Tibial artery (tissue), 4 donors: ENCODE data around the gene MRPL40.

Experiments
- DNase-seq, 2 donors: peaks; one replicate each; pipeline ENCODE4 v3.0.0-alpha.2; 2019
- H3K27ac ChIP-seq, 2 donors: fragments of 200-600 bp; sonication (generic) in 1 of 2; 1 replicate in 1 of 2; 2 replicates in 1 of 2; pipeline ENCODE4 v1.5.1; 2018 to 2019; ENCODE audit warnings: mild to moderate bottlenecking in 1 of 2
- H3K27me3 ChIP-seq, 2 donors: fragments of 200-600 bp; sonication (generic) in 1 of 2; one replicate each; pipeline versions ENCODE4 v1.5.1 to v1.6.0; 2016 to 2019
- H3K36me3 ChIP-seq, 3 donors: fragments of 200-600 bp; sonication (generic) in 2 of 3; one replicate each; pipeline ENCODE4 v1.5.1; 2016 to 2019; ENCODE audit warnings: mild to moderate bottlenecking in 2 of 3
- H3K4me1 ChIP-seq, 4 donors: fragments of 200-600 bp; sonication (generic) in 2 of 4; 1 replicate in 3 of 4; 2 replicates in 1 of 4; pipeline ENCODE4 v1.5.1; 2016 to 2019
- H3K4me3 ChIP-seq, 2 donors: fragments of 200-600 bp; sonication (generic) in 1 of 2; 1 replicate in 1 of 2; 2 replicates in 1 of 2; pipeline ENCODE4 v1.5.1; 2018 to 2019; ENCODE audit warnings: mild to moderate bottlenecking in 2 of 2
- H3K9me3 ChIP-seq, 3 donors: fragments of 200-600 bp; sonication (generic) in 1 of 3; one replicate each; pipeline ENCODE4 v1.5.1; 2016 to 2019
- CTCF ChIP-seq, 2 experiments: fragments of 200-600 bp in 1 of 2; fragments of 450-650 bp in 1 of 2; IDR thresholded peaks; one replicate each; pipeline ENCODE4 v1.5.1; 2017 to 2019; ENCODE audit warnings: antibody characterized with exemption in 2 of 2, mild to moderate bottlenecking in 1 of 2, moderate library complexity in 1 of 2
- intact Hi-C: fragments of 100-400 bp; cut with DNase I; formaldehyde crosslinking; loops from one replicate; pipeline ENCODE4 v1.15.0; 2023; ENCODE audit warnings: low total_unique reads

The MRPL40 gene

GRCh38 chr22:19406281-19406811 is 26.0 kb upstream of the MRPL40 start:
- Histone ChIP-seq H3K4me3 (no peak overlapping the region), H3K4me1 (no peaks in the 10 kb centered on the region), H3K27ac (no peak overlapping the region), H3K9me3 (no peaks in the 10 kb centered on the region), H3K36me3 (peaks cover 40 to 61% (median 60%) of the 10 kb centered on the region in 3 donors), H3K27me3 (no peaks in the 10 kb centered on the region)
- TF ChIP-seq CTCF (IDR thresholded peaks at IDR 0.05) = no peak
- DNase-seq = no peak
- intact Hi-C loops = no loop called here

GRCh38 chr22:19406846-19407245 is 25.5 kb upstream of the MRPL40 start:
- Histone ChIP-seq H3K36me3 (peaks cover 40 to 61% (median 60%) of the 10 kb centered on the region in 3 donors), H3K27ac (no peak overlapping the region), H3K27me3 (no peaks in the 10 kb centered on the region), H3K9me3 (no peaks in the 10 kb centered on the region), H3K4me3 (no peak overlapping the region), H3K4me1 (no peaks in the 10 kb centered on the region)
- DNase-seq = no peak
- TF ChIP-seq CTCF (IDR thresholded peaks at IDR 0.05) = no peak
- intact Hi-C loops = no loop called here

- H3K4me1 ChIP-seq = no peaks in the 10 kb centered on the region
- H3K9me3 ChIP-seq = no peaks in the 10 kb centered on the region
- no peak overlapping the region for H3K27ac ChIP-seq
- no peaks in the 10 kb centered on the region for H3K27me3 ChIP-seq
- H3K36me3 ChIP-seq = peaks cover 40 to 61% (median 60%) of the 10 kb centered on the region in 3 donors
- no peak for TF ChIP-seq CTCF (IDR thresholded peaks at IDR 0.05)
- intact Hi-C loops = no loop called here
- H3K4me3 ChIP-seq = no peak overlapping the region
- no peak for DNase-seq
Measured at GRCh38 chr22:19407649-19408606, 24.4 kb upstream of the MRPL40 start.

GRCh38 chr22:19410941-19411689 is 21.2 kb upstream of the MRPL40 start:
- H3K27me3 ChIP-seq = no peaks in the 10 kb centered on the region
- H3K9me3 ChIP-seq = no peaks in the 10 kb centered on the region
- H3K4me3 ChIP-seq = no peak overlapping the region
- intact Hi-C loops = no loop called here
- H3K36me3 ChIP-seq = peaks cover 26 to 41% (median 38%) of the 10 kb centered on the region in 3 donors
- no peak for DNase-seq
- TF ChIP-seq CTCF (IDR thresholded peaks at IDR 0.05) = no peak
- no peak overlapping the region for H3K27ac ChIP-seq
- H3K4me1 ChIP-seq = no peaks in the 10 kb centered on the region

GRCh38 chr22:19411690-19412045 is 20.7 kb upstream of the MRPL40 start:
- no peaks in the 10 kb centered on the region for H3K9me3 ChIP-seq
- no peak overlapping the region for H3K4me3 ChIP-seq
- no peak for TF ChIP-seq CTCF (IDR thresholded peaks at IDR 0.05)
- H3K27me3 ChIP-seq = no peaks in the 10 kb centered on the region
- intact Hi-C loops = no loop called here
- H3K36me3 ChIP-seq = peaks cover 20 to 35% (median 33%) of the 10 kb centered on the region in 3 donors
- no peak overlapping the region for H3K27ac ChIP-seq
- DNase-seq = no peak
- H3K4me1 ChIP-seq = no peaks in the 10 kb centered on the region
